Adipose tissue (tissue), 3 donors: ENCODE results near the gene PCP4L1. TPM values are rescaled to one million over a fixed set of nuclear protein-coding genes. Genes with fewer than 3 reads are reported as not detected.
"Not testable (repeated sequence)": the region's sequence is repeated elsewhere in the genome, so short reads cannot be mapped to it uniquely, and the experiment has no call there.

ENCODE experiments used
- H3K27ac ChIP-seq: one replicate; pipeline ENCODE4 v1.5.1; 2013; ENCODE audit warnings: low read depth, low read length
- WGBS, 3 donors: extraction: QIAGEN DNeasy Blood & Tissue Kit; methylation state at CpG; one replicate each; pipeline ENCODE4 v1.1.7; 2013; 5-methylcytosine and 5-hydroxymethylcytosine counted together
- polyA plus RNA-seq, 3 donors: library from polyadenylated mRNA; stranded (reverse); fragments of 200-250 nt; gene quantifications; one replicate each; pipeline ENCODE4 v1.2.3, GENCODE V29; 2013
- donor health status: healthy with polysubstance abuse.
- donor health status: Bipolar disorder and iron deficiency.
- donor health status: healthy.

PCP4L1 gene
- polyA plus RNA-seq, 3 donors = 0.26 to 0.52 TPM; not detected in 1

DNA sequence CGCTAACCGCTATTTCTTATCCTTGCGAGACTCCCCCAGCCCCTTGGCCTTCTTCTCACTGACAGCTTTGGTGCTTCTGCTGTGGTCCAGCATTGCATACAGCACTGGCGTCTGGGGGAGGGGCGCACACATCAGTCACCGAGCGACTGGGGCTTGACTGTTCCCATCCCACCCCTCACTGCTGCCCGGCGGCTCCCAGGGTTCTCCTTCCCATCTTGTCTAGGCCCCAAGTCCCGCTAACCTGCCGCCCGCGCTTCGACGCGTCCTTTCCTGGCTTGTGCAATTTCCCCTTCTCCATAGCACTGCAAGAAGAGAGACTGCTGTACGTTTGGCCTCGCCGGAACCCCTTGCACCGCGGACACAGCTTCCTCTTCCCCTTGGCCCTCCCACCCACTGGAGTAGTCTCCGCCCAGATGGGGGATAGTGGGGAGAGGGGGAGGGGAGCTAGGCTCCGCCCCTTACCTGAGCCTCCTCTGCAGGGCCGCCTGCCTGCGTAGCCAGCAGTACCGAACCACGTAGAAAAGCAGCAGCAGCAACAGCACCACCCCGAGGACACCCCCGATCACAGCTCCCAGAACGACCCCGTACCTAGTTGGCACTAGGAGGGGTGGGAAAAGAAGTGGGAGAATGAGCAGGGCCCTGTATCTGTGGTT lies 47.4 kb downstream of the PCP4L1 start:
- H3K27ac ChIP-seq = peak overlapping the region; percentile 28
- 1 to 2% (median 1%) methylated on average over 31 of the region's 31 CpGs for WGBS, 3 donors

DNA sequence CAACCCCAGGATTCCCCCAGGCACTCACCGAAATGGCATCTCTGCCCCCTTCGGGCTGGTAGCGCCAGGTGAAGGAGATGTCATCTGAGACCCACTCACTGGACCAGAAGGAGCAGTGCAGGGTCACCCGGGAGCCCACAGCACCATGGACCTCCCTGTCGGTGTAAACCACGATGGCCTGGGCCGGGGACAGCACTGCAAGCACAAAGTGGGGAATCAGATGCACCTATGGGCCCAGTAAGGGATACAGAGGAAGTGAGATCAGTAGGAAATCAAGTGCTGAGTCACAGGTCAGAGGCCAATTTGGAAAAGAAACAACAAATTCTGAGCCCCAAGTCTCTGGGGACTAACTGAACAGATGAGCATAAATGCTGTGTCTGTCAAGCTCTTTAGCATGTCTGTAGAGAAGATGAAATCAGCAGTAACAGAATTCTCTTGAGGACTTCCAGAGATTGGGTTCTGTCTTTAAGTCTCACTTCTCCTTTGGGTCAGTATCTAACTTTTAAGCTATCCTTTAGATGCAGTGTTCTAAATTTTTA lies 48.8 kb downstream of the PCP4L1 start:
- WGBS, 3 donors = 77 to 84% (median 81%) methylated on average over 7 of the region's 7 CpGs
- H3K27ac ChIP-seq = no peak overlapping the region

DNA sequence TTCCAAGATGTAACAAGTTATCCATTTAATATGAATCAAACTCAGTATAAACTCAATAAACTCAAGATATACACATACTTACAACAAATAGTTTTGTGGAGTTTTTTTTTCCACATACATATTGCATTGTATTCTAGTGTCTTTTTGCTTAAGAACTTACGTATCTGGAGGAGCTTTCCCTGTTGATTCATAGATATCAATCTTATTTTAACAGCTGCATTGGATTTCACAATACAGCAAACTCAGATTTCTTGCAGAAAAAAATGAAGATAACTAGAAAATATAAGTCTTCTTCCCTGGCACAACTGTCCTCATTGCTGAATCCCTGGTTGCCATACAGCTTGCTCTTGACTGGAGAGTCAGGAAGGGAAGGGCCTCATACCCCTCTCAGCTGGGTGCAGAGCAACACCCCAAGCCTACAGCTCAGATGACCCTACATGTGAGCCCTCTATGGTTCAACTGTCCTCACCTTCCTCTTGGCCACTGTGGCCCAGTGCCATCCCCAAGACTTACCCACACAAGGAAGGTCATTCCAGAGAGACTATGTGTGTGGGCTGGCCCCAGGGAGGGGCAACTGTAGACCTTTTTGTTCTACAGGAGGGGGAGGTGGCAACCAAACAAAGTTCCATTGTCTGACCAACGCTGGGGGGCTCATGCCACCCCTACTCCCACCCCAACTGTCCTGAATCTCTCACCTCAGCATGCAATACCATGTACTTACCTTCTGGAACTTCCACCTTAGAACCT lies 49.5 kb downstream of the PCP4L1 start:
- WGBS, 3 donors = 50 to 64% (median 58%) methylated on average over 2 of the region's 2 CpGs

DNA sequence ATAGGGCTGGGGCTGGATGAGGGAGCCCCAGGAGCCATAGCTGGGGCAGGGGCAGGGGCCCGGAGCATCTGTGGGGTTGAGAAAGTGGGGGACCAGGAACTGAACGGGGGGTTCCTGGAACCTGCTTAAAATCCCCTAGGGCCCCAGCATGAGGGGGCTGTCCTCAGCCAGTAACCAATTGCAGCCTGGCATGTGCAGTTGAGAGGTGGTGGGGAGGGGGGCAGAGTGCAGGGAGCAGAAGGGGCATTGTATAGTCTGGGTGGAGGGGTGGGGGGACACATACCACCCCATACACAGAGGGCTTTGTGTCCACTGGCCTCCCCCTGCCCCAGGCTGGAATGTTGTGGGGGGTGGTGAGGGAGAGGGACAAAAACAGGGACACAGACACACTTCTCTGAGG lies 51.3 kb downstream of the PCP4L1 start, which contains the start of gene MPZ:
MPZ (minus strand) TSS at position 101 of the 400 bp plus-strand sequence; CDS start at position 38, 63 bp downstream.
- H3K27ac ChIP-seq = no peak within 1 kb of the TSS
- 31 to 68% (median 62%) methylated on average over 2 of the region's 2 CpGs for WGBS, 3 donors

More for the DNA sequence above, 49.5 kb downstream of the PCP4L1 start:
- H3K27ac ChIP-seq = no peak overlapping the region

DNA sequence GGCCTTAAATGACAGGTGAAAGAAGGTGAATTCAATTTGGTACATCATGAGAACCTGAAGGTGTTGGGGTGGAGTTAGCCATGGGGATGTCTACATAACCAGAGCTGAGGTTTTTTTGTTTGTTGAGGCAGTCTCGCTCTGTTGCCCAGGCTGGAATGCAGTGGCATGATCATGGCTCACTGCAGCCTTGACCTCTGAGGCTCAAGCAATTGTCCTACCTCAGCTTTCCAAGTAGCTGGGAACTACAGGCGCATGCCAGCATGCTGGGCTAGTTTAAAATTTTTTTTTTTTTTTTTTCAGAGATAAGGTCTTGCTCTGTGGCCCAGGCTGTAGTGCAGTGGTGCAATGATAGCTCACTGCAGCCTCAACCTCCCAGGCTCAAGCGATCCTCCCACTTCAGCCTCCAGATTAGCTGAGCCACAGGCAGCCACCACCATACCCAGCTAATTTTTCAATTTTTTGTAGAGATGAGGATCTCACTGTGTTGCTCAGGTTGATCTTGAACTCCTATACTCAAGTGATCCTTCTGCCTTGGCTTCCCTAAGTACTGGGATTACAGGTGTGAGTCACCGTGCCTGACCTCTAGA lies 53.1 kb downstream of the PCP4L1 start:
- no peak overlapping the region for H3K27ac ChIP-seq
- WGBS, 3 donors = 90 to 93% (median 92%) methylated on average over 4 of the region's 4 CpGs

DNA sequence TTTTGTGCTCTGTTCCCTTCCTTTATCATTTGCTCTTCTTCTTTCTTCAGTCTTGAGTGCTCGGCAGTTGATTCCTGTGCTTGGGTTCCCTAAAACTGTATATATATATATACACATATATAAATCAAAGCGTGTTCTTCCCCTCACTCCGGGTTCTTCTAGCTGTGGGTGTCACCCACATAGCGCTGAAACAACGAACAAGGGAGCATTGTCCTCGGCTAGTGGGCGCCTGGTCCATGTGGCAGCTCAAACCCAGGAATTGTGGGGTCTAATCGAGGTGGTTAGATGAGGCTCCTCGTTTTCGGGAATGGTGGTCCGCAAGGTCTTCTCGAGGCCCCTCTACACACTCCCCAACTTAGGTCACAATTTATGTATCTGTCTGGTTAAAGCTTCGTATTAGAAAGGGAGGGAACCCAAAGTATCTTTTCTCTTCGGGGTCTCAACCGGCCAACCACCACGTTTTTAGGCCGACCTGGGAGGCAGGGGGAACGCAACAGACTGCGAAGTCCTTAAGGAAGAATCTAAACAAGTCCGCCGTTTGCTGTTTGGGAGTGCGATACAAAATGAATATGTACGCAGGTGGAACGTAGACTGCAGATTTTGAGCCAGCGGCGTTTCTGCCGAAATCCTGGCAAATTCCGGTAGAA lies 55.1 kb downstream of the PCP4L1 start:
- H3K27ac ChIP-seq = no peak overlapping the region
- 28 to 34% (median 29%) methylated on average over 28 of the region's 28 CpGs for WGBS, 3 donors

DNA sequence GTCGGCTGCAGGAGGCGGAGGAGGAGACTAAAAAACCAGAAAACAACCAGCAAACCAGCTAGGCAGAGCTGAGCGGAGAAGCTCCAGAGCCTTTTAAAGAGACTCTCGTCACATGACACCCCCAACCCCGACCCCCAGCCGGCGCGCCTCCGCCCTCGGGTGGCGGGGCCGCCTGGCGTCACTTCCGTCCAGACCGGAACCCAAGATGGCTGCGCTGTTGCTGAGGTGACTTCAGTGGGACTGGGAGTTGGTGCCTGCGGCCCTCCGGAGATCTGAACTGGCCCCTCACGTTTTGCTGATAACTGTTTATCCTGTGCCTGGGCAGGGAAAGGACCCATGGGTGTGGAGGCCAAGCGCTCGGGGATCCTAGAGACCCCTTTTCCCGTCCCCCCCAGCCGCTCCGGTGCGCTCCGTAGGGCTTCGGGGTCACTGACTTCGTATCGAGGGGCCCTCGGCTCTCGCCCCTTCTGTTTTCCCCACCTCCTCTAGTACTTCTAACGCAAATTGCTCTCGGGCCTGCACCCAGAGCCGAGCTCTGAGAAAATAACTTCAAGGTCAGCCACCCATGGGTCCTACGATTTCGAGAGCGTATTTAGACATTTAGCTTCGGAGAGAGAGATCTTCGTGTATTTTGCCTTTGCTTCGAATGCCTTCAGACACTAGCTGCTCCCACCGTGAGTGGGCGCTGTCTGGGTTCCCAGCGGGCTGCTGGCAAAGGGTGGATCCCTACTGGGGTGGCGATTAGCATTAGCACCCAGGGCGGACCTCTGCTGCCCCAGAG lies 55.8 kb downstream of the PCP4L1 start, which contains the start of gene SDHC:
SDHC (plus strand) TSS at position 181 of the 781 bp plus-strand sequence; CDS start at position 206, 25 bp downstream.
- peak within 1 kb of the TSS; percentile 68 for H3K27ac ChIP-seq
- WGBS, 3 donors = 0 to 1% (median 1%) methylated on average over 36 to 45 of the region's 45 CpGs

DNA sequence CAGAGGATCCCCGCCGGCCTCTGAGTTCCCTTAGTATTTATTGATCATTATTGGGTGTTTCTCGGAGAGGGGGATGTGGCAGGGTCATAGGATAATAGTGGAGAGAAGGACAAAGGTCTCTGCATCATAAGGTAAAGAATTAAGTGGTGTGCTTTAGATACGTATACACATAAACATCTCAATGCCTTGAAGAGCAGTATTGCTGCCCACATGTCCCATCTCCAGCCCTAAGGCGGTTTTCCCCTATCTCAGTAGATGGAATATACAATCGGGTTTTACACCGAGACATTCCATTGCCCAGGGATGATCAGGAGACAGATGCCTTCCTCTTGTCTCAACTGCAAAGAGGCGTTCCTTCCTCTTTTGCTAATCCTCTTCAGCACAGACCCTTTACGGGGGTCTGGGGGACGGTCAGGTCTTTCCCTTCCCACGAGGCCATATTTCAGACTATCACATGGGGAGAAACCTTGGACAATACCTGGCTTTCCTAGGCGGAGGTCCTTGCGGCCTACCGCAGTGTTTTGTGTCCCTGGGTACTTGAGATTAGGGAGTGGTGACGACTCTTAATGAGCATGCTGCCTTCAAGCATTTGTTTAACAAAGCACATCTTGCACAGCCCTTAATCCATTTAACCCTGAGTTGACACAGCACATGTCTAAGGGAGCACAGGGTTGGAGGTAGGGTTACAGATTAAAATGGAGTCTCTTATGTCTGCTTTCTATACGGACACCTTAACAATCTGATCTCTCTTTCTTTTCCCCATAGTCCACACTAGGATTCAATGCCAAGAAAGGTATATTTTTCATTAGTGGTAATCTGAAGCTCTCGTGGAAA lies 57.5 kb downstream of the PCP4L1 start:
- WGBS, 3 donors = 70 to 75% (median 74%) methylated on average over 17 of the region's 17 CpGs
- not testable (repeated sequence) for H3K27ac ChIP-seq

DNA sequence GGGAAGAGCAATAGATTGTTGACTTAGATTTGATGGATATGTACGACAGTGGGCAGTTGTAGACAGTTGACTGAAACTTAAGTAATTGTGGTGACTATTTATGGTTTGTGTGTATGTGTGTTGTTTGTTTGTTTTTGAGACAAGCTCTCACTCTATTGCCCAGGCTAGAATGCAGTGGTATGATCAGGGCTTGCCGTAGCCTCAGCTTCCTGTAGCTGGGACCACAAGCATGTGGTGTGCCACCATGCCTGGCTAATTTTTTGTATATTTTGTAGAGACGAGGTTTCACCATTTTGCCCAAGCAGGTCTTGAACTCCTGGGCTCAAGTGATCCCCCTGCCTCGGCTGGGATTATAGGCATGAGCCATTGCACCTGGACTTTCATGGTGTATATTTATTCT lies 65.5 kb downstream of the PCP4L1 start:
- 68 to 83% (median 82%) methylated on average over 4 of the region's 4 CpGs for WGBS, 3 donors
- no peak overlapping the region for H3K27ac ChIP-seq

DNA sequence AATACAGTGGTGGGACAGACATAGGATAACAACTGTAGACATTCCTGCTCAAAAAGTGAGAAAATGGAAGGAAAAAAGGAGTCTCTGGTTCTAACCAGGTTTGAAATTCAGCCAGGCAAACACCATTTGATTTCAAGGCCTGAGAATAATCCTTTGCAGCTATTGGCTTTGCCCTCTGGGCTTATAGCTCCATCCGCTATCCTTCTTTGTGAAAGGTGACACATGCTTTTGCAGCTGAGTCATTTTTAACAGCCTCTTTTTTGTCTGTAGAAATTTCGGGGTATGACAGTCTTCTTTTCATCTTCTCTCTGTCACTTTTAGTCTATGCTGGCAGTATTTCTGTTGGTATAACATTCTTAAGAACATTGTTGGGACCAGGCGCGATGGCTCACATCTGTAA lies 71.8 kb downstream of the PCP4L1 start:
- H3K27ac ChIP-seq = no peak overlapping the region
- WGBS, 3 donors = 93 to 97% (median 94%) methylated on average over 4 of the region's 4 CpGs

DNA sequence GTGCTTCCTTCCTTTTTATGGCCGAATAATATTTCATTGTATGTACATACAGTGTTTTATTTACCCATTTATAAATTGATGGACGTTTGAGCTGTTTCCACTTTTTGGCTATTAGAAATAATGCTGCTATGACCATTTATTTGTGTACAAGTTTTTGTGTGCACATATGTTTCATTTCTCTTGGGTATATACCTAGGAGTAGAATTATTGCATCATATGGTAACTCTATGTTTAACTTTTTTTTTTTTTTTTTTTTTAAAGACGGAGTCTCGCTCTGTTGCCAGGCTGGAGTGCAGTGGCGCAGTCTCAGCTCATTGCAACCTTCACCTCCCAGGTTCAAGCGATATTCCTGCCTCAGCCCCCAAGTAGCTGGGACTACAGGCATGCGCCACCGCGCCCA lies 74.6 kb downstream of the PCP4L1 start:
- 93 to 96% (median 96%) methylated on average over 9 of the region's 9 CpGs for WGBS, 3 donors
- H3K27ac ChIP-seq = no peak overlapping the region

Other genes starting within 250 kb of the PCP4L1 start
- gene F11R, start 237.6 kb upstream of the PCP4L1 start, polyA plus RNA-seq = 10 to 100 TPM; 18.3 to 33.9 (median 26.2) TPM
- gene TSTD1, start 219.8 kb upstream of the PCP4L1 start, polyA plus RNA-seq = 10 to 100 TPM; 33.7 to 78.1 (median 52.5) TPM
- 10 to 100 TPM; 35.0 to 54.3 (median 47.2) TPM for gene USF1, start 212.8 kb upstream of the PCP4L1 start, polyA plus RNA-seq
- gene ARHGAP30, start 188.9 kb upstream of the PCP4L1 start, polyA plus RNA-seq = 10 to 100 TPM in 1 of 3 donors, 1 to 10 TPM in 2; 2.3 to 10.8 (median 9.8) TPM
- 1 to 10 TPM in 1 of 3 donors, under 1 TPM in 1, not detected in 1; 0.52 to 3.3 TPM for gene NECTIN4, start 169.2 kb upstream of the PCP4L1 start, polyA plus RNA-seq
- gene KLHDC9, start 160.4 kb upstream of the PCP4L1 start, polyA plus RNA-seq = 1 to 10 TPM; 1.2 to 9.0 (median 1.5) TPM
- gene PFDN2, start 140.7 kb upstream of the PCP4L1 start, polyA plus RNA-seq = 100 to 1,000 TPM in 2 of 3 donors, 10 to 100 TPM in 1; 53.0 to 201 (median 139) TPM
- 10 to 100 TPM; 23.7 to 48.1 (median 41.2) TPM for gene NIT1, start 140.6 kb upstream of the PCP4L1 start, polyA plus RNA-seq
- 10 to 100 TPM; 17.4 to 46.3 (median 29.7) TPM for gene DEDD, start 126.1 kb upstream of the PCP4L1 start, polyA plus RNA-seq
- 100 to 1,000 TPM; 100 to 147 (median 131) TPM for gene UFC1, start 104.8 kb upstream of the PCP4L1 start, polyA plus RNA-seq
- gene USP21, start 99.2 kb upstream of the PCP4L1 start, polyA plus RNA-seq = 10 to 100 TPM; 13.2 to 26.7 (median 18.8) TPM
- 10 to 100 TPM; 11.1 to 33.1 (median 16.2) TPM for gene PPOX, start 92.3 kb upstream of the PCP4L1 start, polyA plus RNA-seq
- 10 to 100 TPM; 23.7 to 36.1 (median 26.4) TPM for gene B4GALT3, start 81.2 kb upstream of the PCP4L1 start, polyA plus RNA-seq
- 100 to 1,000 TPM in 1 of 3 donors, 10 to 100 TPM in 1, 1 to 10 TPM in 1; 5.9 to 188 (median 37.3) TPM for gene ADAMTS4, start 59.7 kb upstream of the PCP4L1 start, polyA plus RNA-seq
- gene NDUFS2, start 56.4 kb upstream of the PCP4L1 start, polyA plus RNA-seq = 100 to 1,000 TPM in 1 of 3 donors, 10 to 100 TPM in 2; 68.4 to 163 (median 86.3) TPM
- gene FCER1G, start 43.5 kb upstream of the PCP4L1 start, polyA plus RNA-seq = 100 to 1,000 TPM in 2 of 3 donors, 10 to 100 TPM in 1; 28.6 to 258 (median 227) TPM
- not detected for gene APOA2, start 35.1 kb upstream of the PCP4L1 start, polyA plus RNA-seq
- gene TOMM40L, start 32.7 kb upstream of the PCP4L1 start, polyA plus RNA-seq = 10 to 100 TPM in 2 of 3 donors, 1 to 10 TPM in 1; 3.8 to 12.6 (median 11.7) TPM
- under 1 TPM in 2 of 3 donors, not detected in 1; 0.21 to 0.22 TPM for gene NR1I3, start 20.5 kb upstream of the PCP4L1 start, polyA plus RNA-seq
- 1 to 10 TPM; 1.2 to 3.5 (median 2.6) TPM for gene MPZ, start 51.2 kb downstream of the PCP4L1 start, polyA plus RNA-seq
- 100 to 1,000 TPM in 2 of 3 donors, 10 to 100 TPM in 1; 76.3 to 230 (median 151) TPM for gene SDHC, start 55.6 kb downstream of the PCP4L1 start, polyA plus RNA-seq
- gene CFAP126, start 109.1 kb downstream of the PCP4L1 start, polyA plus RNA-seq = under 1 TPM in 2 of 3 donors, not detected in 1; 0.10 to 0.63 TPM
- gene FCGR2A, start 246.7 kb downstream of the PCP4L1 start, polyA plus RNA-seq = 10 to 100 TPM in 2 of 3 donors, 1 to 10 TPM in 1; 5.6 to 47.9 (median 45.3) TPM